Middle frontal gyrus (tissue), 1 donor: ENCODE data around the gene PPAT.
A peak's percentile ranks its signal among the peaks of the same experiment; 100 is the strongest.

ENCODE experiments used
- DNase-seq: peaks from one replicate; pipeline ENCODE4 v3.0.0-alpha.2; 2015; ENCODE audit warnings: low spot score; ENCODE audit errors: extremely low spot score

The PPAT gene

GRCh38 chr4:56434599-56435139 is 746 bp downstream of the PPAT start:
- no peak for DNase-seq

- DNase-seq, result no peak
Observed at GRCh38 chr4:56433280-56433679, 2.1 kb downstream of the PPAT start.

GRCh38 chr4:56430203-56430602 is 5.2 kb downstream of the PPAT start:
- no peak for DNase-seq

- DNase-seq, result no peak
Observed at GRCh38 chr4:56427179-56427578, 8.2 kb downstream of the PPAT start.

- DNase-seq, result no peak
Observed at GRCh38 chr4:56426273-56426672, 9.1 kb downstream of the PPAT start.

- no peak for DNase-seq
Observed at GRCh38 chr4:56425518-56425917, 9.9 kb downstream of the PPAT start.

GRCh38 chr4:56424697-56425514 is 10.5 kb downstream of the PPAT start:
- no peak for DNase-seq

- no peak for DNase-seq
Observed at GRCh38 chr4:56424176-56424575, 11.2 kb downstream of the PPAT start.

- no peak for DNase-seq
Observed at GRCh38 chr4:56417396-56417795, 18.0 kb downstream of the PPAT start.

- no peak for DNase-seq
Observed at GRCh38 chr4:56416349-56416748, 19.1 kb downstream of the PPAT start.

- no peak for DNase-seq
Observed at GRCh38 chr4:56414135-56414670, 21.2 kb downstream of the PPAT start.

GRCh38 chr4:56410247-56411062 is 25.0 kb downstream of the PPAT start:
- DNase-seq, result peak; percentile 78

- no peak for DNase-seq
Observed at GRCh38 chr4:56409511-56410090, 25.8 kb downstream of the PPAT start.

GRCh38 chr4:56408978-56409377 is 26.4 kb downstream of the PPAT start:
- no peak for DNase-seq

- DNase-seq, result no peak
Observed at GRCh38 chr4:56406151-56406550, 29.3 kb downstream of the PPAT start.

- DNase-seq, result no peak
Observed at GRCh38 chr4:56405016-56405415, 30.4 kb downstream of the PPAT start.

- no peak for DNase-seq
Observed at GRCh38 chr4:56400560-56400959, 34.9 kb downstream of the PPAT start.

- no peak for DNase-seq
Observed at GRCh38 chr4:56391270-56391669, 44.1 kb downstream of the PPAT start.

GRCh38 chr4:56389558-56389957 is 45.9 kb downstream of the PPAT start:
- no peak for DNase-seq

- no peak for DNase-seq
Observed at GRCh38 chr4:56388306-56388705, 47.1 kb downstream of the PPAT start.
